ENCODE data around the gene PLD4. TPM values are rescaled to one million over a fixed set of nuclear protein-coding genes. Genes with fewer than 3 reads are reported as not detected.
A peak's percentile ranks its signal among the peaks of the same experiment; 100 is the strongest.

Gene PLD4
- total and polyA plus RNA-seq, 4 experiments from 2014 or later: 0.68 TPM; not detected in 3

- Histone ChIP-seq H3K27me3 (ENCODE audit: insufficient read depth, low read length) (no peaks in the 10 kb centered on the region), H3K27ac (ENCODE audit: low read depth, low read length) (no peak overlapping the region), H3K4me1 (ENCODE audit: insufficient read depth, low read length) (no peaks in the 10 kb centered on the region), H3K4me3 (ENCODE audit: low read length in 2 of 2) (no peak overlapping the region), H3K36me3 (ENCODE audit: insufficient read depth, low read length) (no peaks in the 10 kb centered on the region), H3K9me3 (ENCODE audit: control insufficient read depth in 1 of 2, low read length in 2 of 2) (no peaks in the 10 kb centered on the region)
- Mint-ChIP-seq H3K27me3 (peaks cover 13 to 15% of the 10 kb centered on the region in 2 donors), H3K27ac (no peak overlapping the region), H3K4me1 (no peaks in the 10 kb centered on the region), H3K36me3 (no peaks in the 10 kb centered on the region), H3K9me3 (no peaks in the 10 kb centered on the region), H3K4me3 (no peak overlapping the region)
- intact Hi-C loops (cut with micrococcal nuclease): no loop called here
- DNase-seq: no peak
- ChIA-PET CTCF (ENCODE audit: partially characterized antibody) (no interaction called here), POLR2A (ENCODE audit: partially characterized antibody) (no interaction called here)
Observed at GRCh38 chr14:104953097-104953496, 28.4 kb downstream of the PLD4 start.

- no peaks in the 10 kb centered on the region for H3K36me3 Mint-ChIP-seq
- no peaks in the 10 kb centered on the region for H3K9me3 Mint-ChIP-seq
- no peak overlapping the region for H3K27ac Mint-ChIP-seq
- Histone ChIP-seq H3K36me3 (ENCODE audit: insufficient read depth, low read length) (no peaks in the 10 kb centered on the region), H3K27ac (ENCODE audit: low read depth, low read length) (no peak overlapping the region), H3K4me1 (ENCODE audit: insufficient read depth, low read length) (no peaks in the 10 kb centered on the region), H3K9me3 (ENCODE audit: control insufficient read depth in 1 of 2, low read length in 2 of 2) (no peaks in the 10 kb centered on the region), H3K4me3 (ENCODE audit: low read length in 2 of 2) (no peak overlapping the region), H3K27me3 (ENCODE audit: insufficient read depth, low read length) (no peaks in the 10 kb centered on the region)
- H3K4me3 Mint-ChIP-seq: no peak overlapping the region
- H3K27me3 Mint-ChIP-seq: peaks cover 16 to 19% of the 10 kb centered on the region in 2 donors
- ChIA-PET POLR2A (ENCODE audit: partially characterized antibody) (no interaction called here), CTCF (ENCODE audit: partially characterized antibody) (no interaction called here)
- DNase-seq: no peak
- H3K4me1 Mint-ChIP-seq: no peaks in the 10 kb centered on the region
- intact Hi-C loops (cut with micrococcal nuclease): no loop called here
Observed at GRCh38 chr14:104953896-104954656, 29.4 kb downstream of the PLD4 start.

GRCh38 chr14:104954746-104955395 is 30.2 kb downstream of the PLD4 start:
- Histone ChIP-seq H3K27ac (ENCODE audit: low read depth, low read length) (no peak overlapping the region), H3K4me1 (ENCODE audit: insufficient read depth, low read length) (no peaks in the 10 kb centered on the region), H3K27me3 (ENCODE audit: insufficient read depth, low read length) (no peaks in the 10 kb centered on the region), H3K9me3 (ENCODE audit: control insufficient read depth in 1 of 2, low read length in 2 of 2) (no peaks in the 10 kb centered on the region), H3K36me3 (ENCODE audit: insufficient read depth, low read length) (no peaks in the 10 kb centered on the region), H3K4me3 (ENCODE audit: low read length in 2 of 2) (no peak overlapping the region)
- no peaks in the 10 kb centered on the region for H3K36me3 Mint-ChIP-seq
- peaks cover 16 to 19% of the 10 kb centered on the region in 2 donors for H3K27me3 Mint-ChIP-seq
- no peak for DNase-seq
- no peaks in the 10 kb centered on the region for H3K4me1 Mint-ChIP-seq
- intact Hi-C loops (cut with micrococcal nuclease): no loop called here
- ChIA-PET CTCF (ENCODE audit: partially characterized antibody) (no interaction called here), POLR2A (ENCODE audit: partially characterized antibody) (no interaction called here)
- H3K4me3 Mint-ChIP-seq: no peak overlapping the region
- no peak overlapping the region for H3K27ac Mint-ChIP-seq
- H3K9me3 Mint-ChIP-seq: no peaks in the 10 kb centered on the region

GRCh38 chr14:104955396-104955770 is 30.7 kb downstream of the PLD4 start:
- Mint-ChIP-seq H3K4me1 (no peaks in the 10 kb centered on the region), H3K9me3 (no peaks in the 10 kb centered on the region), H3K4me3 (no peak overlapping the region), H3K27me3 (peaks cover 17 to 19% of the 10 kb centered on the region in 2 donors), H3K36me3 (no peaks in the 10 kb centered on the region), H3K27ac (no peak overlapping the region)
- Histone ChIP-seq H3K4me1 (ENCODE audit: insufficient read depth, low read length) (no peaks in the 10 kb centered on the region), H3K4me3 (ENCODE audit: low read length in 2 of 2) (no peak overlapping the region), H3K27me3 (ENCODE audit: insufficient read depth, low read length) (no peaks in the 10 kb centered on the region), H3K9me3 (ENCODE audit: control insufficient read depth in 1 of 2, low read length in 2 of 2) (no peaks in the 10 kb centered on the region), H3K27ac (ENCODE audit: low read depth, low read length) (no peak overlapping the region), H3K36me3 (ENCODE audit: insufficient read depth, low read length) (no peaks in the 10 kb centered on the region)
- ChIA-PET CTCF (ENCODE audit: partially characterized antibody) (no interaction called here), POLR2A (ENCODE audit: partially characterized antibody) (no interaction called here)
- intact Hi-C loops (cut with micrococcal nuclease): no loop called here
- DNase-seq: no peak

- ChIA-PET CTCF (ENCODE audit: partially characterized antibody) (no interaction called here), POLR2A (ENCODE audit: partially characterized antibody) (no interaction called here)
- intact Hi-C loops (cut with micrococcal nuclease): no loop called here
- no peaks in the 10 kb centered on the region for H3K27me3 ChIP-seq (ENCODE audit: insufficient read depth, low read length)
- no peak overlapping the region for H3K27ac ChIP-seq (ENCODE audit: low read depth, low read length)
- Mint-ChIP-seq H3K4me3 (no peak overlapping the region), H3K27me3 (peaks cover 18 to 19% of the 10 kb centered on the region in 2 donors), H3K36me3 (no peaks in the 10 kb centered on the region), H3K4me1 (no peaks in the 10 kb centered on the region), H3K27ac (no peak overlapping the region), H3K9me3 (no peaks in the 10 kb centered on the region)
- no peak overlapping the region for H3K4me3 ChIP-seq (ENCODE audit: low read length in 2 of 2)
- no peak for DNase-seq
- no peaks in the 10 kb centered on the region for H3K36me3 ChIP-seq (ENCODE audit: insufficient read depth, low read length)
- no peaks in the 10 kb centered on the region for H3K9me3 ChIP-seq (ENCODE audit: control insufficient read depth in 1 of 2, low read length in 2 of 2)
- no peaks in the 10 kb centered on the region for H3K4me1 ChIP-seq (ENCODE audit: insufficient read depth, low read length)
Observed at GRCh38 chr14:104956290-104956890, 31.7 kb downstream of the PLD4 start.

- H3K4me1 Mint-ChIP-seq: no peaks in the 10 kb centered on the region
- no peaks in the 10 kb centered on the region for H3K36me3 Mint-ChIP-seq
- Histone ChIP-seq H3K4me3 (ENCODE audit: low read length in 2 of 2) (no peak overlapping the region), H3K4me1 (ENCODE audit: insufficient read depth, low read length) (no peaks in the 10 kb centered on the region), H3K36me3 (ENCODE audit: insufficient read depth, low read length) (no peaks in the 10 kb centered on the region), H3K27ac (ENCODE audit: low read depth, low read length) (no peak overlapping the region), H3K27me3 (ENCODE audit: insufficient read depth, low read length) (no peaks in the 10 kb centered on the region), H3K9me3 (ENCODE audit: control insufficient read depth in 1 of 2, low read length in 2 of 2) (no peaks in the 10 kb centered on the region)
- POLR2A ChIA-PET (ENCODE audit: partially characterized antibody): no interaction called here
- peaks cover 18 to 19% of the 10 kb centered on the region in 2 donors for H3K27me3 Mint-ChIP-seq
- no peaks in the 10 kb centered on the region for H3K9me3 Mint-ChIP-seq
- peak overlapping the region in 1 of 7 donors; percentile 7 for H3K27ac Mint-ChIP-seq
- DNase-seq: no peak
- CTCF ChIA-PET (ENCODE audit: partially characterized antibody): no interaction called here
- intact Hi-C loops (cut with micrococcal nuclease): no loop called here
- H3K4me3 Mint-ChIP-seq: no peak overlapping the region
Observed at GRCh38 chr14:104957146-104958113, 32.8 kb downstream of the PLD4 start.

GRCh38 chr14:104964546-104964945 is 39.9 kb downstream of the PLD4 start:
- peaks cover 6% of the 10 kb centered on the region for H3K27me3 ChIP-seq (ENCODE audit: insufficient read depth, low read length)
- peaks cover 4% of the 10 kb centered on the region for H3K4me1 ChIP-seq (ENCODE audit: insufficient read depth, low read length)
- H3K9me3 ChIP-seq (ENCODE audit: control insufficient read depth in 1 of 2, low read length in 2 of 2): no peaks in the 10 kb centered on the region
- no peaks in the 10 kb centered on the region for H3K9me3 Mint-ChIP-seq
- DNase-seq: no peak
- H3K4me3 Mint-ChIP-seq: no peak overlapping the region
- ChIA-PET CTCF (ENCODE audit: partially characterized antibody) (interaction anchor here (1.6 to 1.9 kb wide), 4 partner anchors 9 to 81 kb away, joined by 4 to 7 read pairs (median 4); no protein-coding TSS in a partner anchor), POLR2A (ENCODE audit: partially characterized antibody) (no interaction called here)
- peaks cover 6 to 9% of the 10 kb centered on the region in 2 donors for H3K27me3 Mint-ChIP-seq
- H3K27ac Mint-ChIP-seq: no peak overlapping the region
- no peaks in the 10 kb centered on the region for H3K36me3 Mint-ChIP-seq
- no peak overlapping the region for H3K4me3 ChIP-seq (ENCODE audit: low read length in 2 of 2)
- H3K36me3 ChIP-seq (ENCODE audit: insufficient read depth, low read length): no peaks in the 10 kb centered on the region
- no peaks in the 10 kb centered on the region for H3K4me1 Mint-ChIP-seq
- H3K27ac ChIP-seq (ENCODE audit: low read depth, low read length): no peak overlapping the region
- intact Hi-C loops (cut with micrococcal nuclease): no loop called here
